NB4 (cell line): ENCODE results near the gene ACOX2.

ENCODE experiments used
- CTCF ChIP-seq: IDR thresholded peaks from one replicate; pipeline ENCODE4 v1.5.1; 2012; ENCODE audit warnings: low read depth, low read length
- POLR2A ChIP-seq: IDR thresholded peaks from 2 replicates; pipeline ENCODE4 v1.6.1; 2011; ENCODE audit warnings: mild to moderate bottlenecking; ENCODE audit not compliant: insufficient read length; ENCODE audit errors: extremely low read depth

- TF ChIP-seq CTCF: no peak
- no peak for TF ChIP-seq POLR2A
Measured at GRCh38 chr3:58485801-58486435, 51.1 kb downstream of the ACOX2 start.
